ENCODE data around the gene ANKRD37.

GRCh38 chr4:185358514-185358913 is 38.1 kb upstream of the ANKRD37 start:
- TF ChIP-seq HDGF (IDR thresholded peaks at IDR 0.05; ENCODE audit: borderline replicate concordance): no peak
- no peak for TF ChIP-seq BHLHE40 (IDR thresholded peaks at IDR 0.05; ENCODE audit: borderline replicate concordance)
- no peak for TF ChIP-seq SP1 (IDR thresholded peaks at IDR 0.05)
